ENCODE data around the gene SERPINB7.

Gene SERPINB7

DNA sequence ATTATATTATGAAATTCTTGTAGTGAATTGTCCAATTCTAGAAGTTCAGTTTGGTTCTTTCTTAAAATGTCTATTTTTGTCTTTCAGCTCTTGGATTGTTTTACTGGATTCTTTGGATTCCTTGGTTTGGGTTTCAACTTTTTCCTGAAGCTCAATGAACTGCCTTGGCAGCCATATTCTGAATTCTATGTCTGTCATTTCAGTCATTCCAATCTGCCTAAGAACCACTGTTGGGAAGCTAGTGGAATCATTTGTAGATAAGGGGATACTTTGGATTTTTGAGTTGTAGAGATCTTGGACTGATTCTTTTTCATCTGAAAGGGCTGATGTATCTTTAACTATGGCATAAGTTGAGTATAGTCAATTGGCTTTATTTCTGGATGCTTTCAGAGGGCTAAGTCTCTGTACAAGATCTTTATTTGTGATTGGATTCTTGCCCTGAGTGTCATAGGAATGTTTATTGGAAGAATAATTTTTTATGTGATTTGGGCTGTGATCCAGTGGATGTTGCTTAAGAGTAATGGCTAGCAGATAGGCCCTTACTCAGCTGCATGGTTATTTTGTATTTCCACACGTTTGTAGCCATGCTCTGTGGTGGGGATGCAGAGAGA is 42.3 kb downstream of the SERPINB7 start:
- POLR2A ChIA-PET, result no interaction called here
- no peak for DNase-seq (ENCODE audit: extremely low spot score)
- CTCF ChIA-PET, result no interaction called here
- TF ChIP-seq FOXM1 (IDR thresholded peaks at IDR 0.05; ENCODE audit: borderline replicate concordance), result no peak
- no peak for TF ChIP-seq FOXA1 (IDR thresholded peaks at IDR 0.05)
- TF ChIP-seq, protein P1, sequence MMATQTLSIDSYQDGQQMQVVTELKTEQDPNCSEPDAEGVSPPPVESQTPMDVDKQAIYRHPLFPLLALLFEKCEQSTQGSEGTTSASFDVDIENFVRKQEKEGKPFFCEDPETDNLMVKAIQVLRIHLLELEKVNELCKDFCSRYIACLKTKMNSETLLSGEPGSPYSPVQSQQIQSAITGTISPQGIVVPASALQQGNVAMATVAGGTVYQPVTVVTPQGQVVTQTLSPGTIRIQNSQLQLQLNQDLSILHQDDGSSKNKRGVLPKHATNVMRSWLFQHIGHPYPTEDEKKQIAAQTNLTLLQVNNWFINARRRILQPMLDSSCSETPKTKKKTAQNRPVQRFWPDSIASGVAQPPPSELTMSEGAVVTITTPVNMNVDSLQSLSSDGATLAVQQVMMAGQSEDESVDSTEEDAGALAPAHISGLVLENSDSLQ (IDR thresholded peaks at IDR 0.05), result no peak
- no peak for TF ChIP-seq L3MBTL2 (conservative IDR thresholded peaks at IDR 0.05)
- TF ChIP-seq HDGF (IDR thresholded peaks at IDR 0.05; ENCODE audit: borderline replicate concordance), result no peak
- TF ChIP-seq LEF1 (IDR thresholded peaks at IDR 0.05; ENCODE audit: borderline replicate concordance), result no peak
- no peak for TF ChIP-seq TARDBP (IDR thresholded peaks at IDR 0.05)
- no peak for TF ChIP-seq FOXK2 (IDR thresholded peaks at IDR 0.05)
- TF ChIP-seq CTBP1 (IDR thresholded peaks at IDR 0.05; ENCODE audit: borderline replicate concordance), result no peak
- TF ChIP-seq SP1 (IDR thresholded peaks at IDR 0.05), result no peak
- TF ChIP-seq ZNF384 (IDR thresholded peaks at IDR 0.05), result no peak
- no peak for TF ChIP-seq SUZ12 (IDR thresholded peaks at IDR 0.05)
- TF ChIP-seq NFRKB (IDR thresholded peaks at IDR 0.05), result no peak
- no peak for TF ChIP-seq BHLHE40 (IDR thresholded peaks at IDR 0.05; ENCODE audit: borderline replicate concordance)
- TF ChIP-seq ARNT (IDR thresholded peaks at IDR 0.05), result no peak
- TF ChIP-seq ELF4 (IDR thresholded peaks at IDR 0.05), result no peak

GRCh38 chr18:63818212-63818611 is 43.0 kb downstream of the SERPINB7 start:
- ChIA-PET POLR2A (no interaction called here), CTCF (no interaction called here)
- TF ChIP-seq FOXM1 (IDR thresholded peaks at IDR 0.05; ENCODE audit: borderline replicate concordance) (no peak), LEF1 (IDR thresholded peaks at IDR 0.05; ENCODE audit: borderline replicate concordance) (no peak), TARDBP (IDR thresholded peaks at IDR 0.05) (no peak), NFRKB (IDR thresholded peaks at IDR 0.05) (no peak), CTBP1 (IDR thresholded peaks at IDR 0.05; ENCODE audit: borderline replicate concordance) (no peak), ZNF384 (IDR thresholded peaks at IDR 0.05) (no peak), SP1 (IDR thresholded peaks at IDR 0.05) (no peak), BHLHE40 (IDR thresholded peaks at IDR 0.05; ENCODE audit: borderline replicate concordance) (no peak), ELF4 (IDR thresholded peaks at IDR 0.05) (no peak), SUZ12 (IDR thresholded peaks at IDR 0.05) (no peak), HDGF (IDR thresholded peaks at IDR 0.05; ENCODE audit: borderline replicate concordance) (no peak), FOXK2 (IDR thresholded peaks at IDR 0.05) (no peak), L3MBTL2 (conservative IDR thresholded peaks at IDR 0.05) (no peak), FOXA1 (IDR thresholded peaks at IDR 0.05) (no peak), ARNT (IDR thresholded peaks at IDR 0.05) (no peak)
- TF ChIP-seq, protein P1 (IDR thresholded peaks at IDR 0.05), result no peak
- DNase-seq (ENCODE audit: extremely low spot score), result no peak

GRCh38 chr18:63819786-63820185 is 44.6 kb downstream of the SERPINB7 start:
- ChIA-PET POLR2A (no interaction called here), CTCF (no interaction called here)
- DNase-seq (ENCODE audit: extremely low spot score), result no peak
- no peak for TF ChIP-seq ZNF384 (IDR thresholded peaks at IDR 0.05)
- TF ChIP-seq BHLHE40 (IDR thresholded peaks at IDR 0.05; ENCODE audit: borderline replicate concordance), result no peak
- no peak for TF ChIP-seq SUZ12 (IDR thresholded peaks at IDR 0.05)
- TF ChIP-seq, protein P1 (IDR thresholded peaks at IDR 0.05), result no peak
- TF ChIP-seq FOXA1 (IDR thresholded peaks at IDR 0.05), result no peak

- POLR2A ChIA-PET, result no interaction called here
- TF ChIP-seq SP1 (IDR thresholded peaks at IDR 0.05) (no peak), CTBP1 (IDR thresholded peaks at IDR 0.05; ENCODE audit: borderline replicate concordance) (no peak), LEF1 (IDR thresholded peaks at IDR 0.05; ENCODE audit: borderline replicate concordance) (no peak), BHLHE40 (IDR thresholded peaks at IDR 0.05; ENCODE audit: borderline replicate concordance) (no peak), SUZ12 (IDR thresholded peaks at IDR 0.05) (no peak), ELF4 (IDR thresholded peaks at IDR 0.05) (no peak), L3MBTL2 (conservative IDR thresholded peaks at IDR 0.05) (no peak), ZNF384 (IDR thresholded peaks at IDR 0.05) (no peak), HDGF (IDR thresholded peaks at IDR 0.05; ENCODE audit: borderline replicate concordance) (no peak), FOXM1 (IDR thresholded peaks at IDR 0.05; ENCODE audit: borderline replicate concordance) (no peak), FOXA1 (IDR thresholded peaks at IDR 0.05) (no peak), ARNT (IDR thresholded peaks at IDR 0.05) (no peak), FOXK2 (IDR thresholded peaks at IDR 0.05) (no peak), TARDBP (IDR thresholded peaks at IDR 0.05) (no peak)
- TF ChIP-seq, protein P1 (IDR thresholded peaks at IDR 0.05), result no peak
- no peak for DNase-seq (ENCODE audit: extremely low spot score)
- CTCF ChIA-PET, result no interaction called here
These were observed 45.5 kb downstream of the SERPINB7 start for GRCh38 chr18:63820694-63821093.

GRCh38 chr18:63823516-63824219 is 48.5 kb downstream of the SERPINB7 start:
- TF ChIP-seq NFRKB (IDR thresholded peaks at IDR 0.05), result no peak
- DNase-seq (ENCODE audit: extremely low spot score), result peak; percentile 4
- POLR2A ChIA-PET, result no interaction called here
- CTCF ChIA-PET, result interaction anchor here (1.1 kb wide), 1 partner anchor 209 kb away, joined by 3 read pairs; no protein-coding TSS in a partner anchor

Data from HEK293T (cell line).